MCF 10A (cell line): Measurements from ENCODE around the gene MORN5. TPM values are rescaled to one million over a fixed set of nuclear protein-coding genes. Genes with fewer than 3 reads are reported as not detected.

ENCODE experiments used
- BruUV-seq: library from RNA; stranded (reverse); fragments of 400-500 nt; replicated peaks from 2 replicates; lab custom pipeline; 2021; lab: Mats Ljungman, UMichigan
- CTCF ChIA-PET: fragments of 300-600 bp; sonication (Branson Sonifier 250); formaldehyde crosslinking; extraction: SDS; loops from one replicate; lab custom pipeline; 2021; ENCODE audit warnings: antibody characterized with exemption, inconsistent platforms; lab: Yijun Ruan, JAX
- POLR2A ChIA-PET: fragments of 300-600, 350-650 bp; sonication (Branson Sonifier 250); formaldehyde crosslinking; extraction: SDS; loops from one replicate; lab custom pipeline; 2020; ENCODE audit warnings: antibody characterized with exemption, inconsistent platforms; lab: Yijun Ruan, JAX
- DNase-seq: peaks from one replicate; pipeline ENCODE4 v3.0.0-alpha.2; 2018; ENCODE audit not compliant: unreplicated experiment
- H3K27ac Mint-ChIP-seq: one replicate; pipeline ENCODE4 v1.8.0; 2022; ENCODE audit warnings: mild to moderate bottlenecking, low read depth, mixed read lengths; ENCODE audit not compliant: unreplicated experiment
- H3K27me3 Mint-ChIP-seq: one replicate; pipeline ENCODE4 v1.8.0; 2022; ENCODE audit warnings: mixed read lengths; ENCODE audit not compliant: insufficient read depth, unreplicated experiment
- H3K36me3 Mint-ChIP-seq: one replicate; pipeline ENCODE4 v1.8.0; 2022; ENCODE audit warnings: mild to moderate bottlenecking, moderate library complexity, mixed read lengths; ENCODE audit not compliant: insufficient read depth, unreplicated experiment
- H3K4me1 Mint-ChIP-seq: one replicate; pipeline ENCODE4 v1.8.0; 2022; ENCODE audit warnings: mixed read lengths; ENCODE audit not compliant: insufficient read depth, unreplicated experiment
- H3K4me3 Mint-ChIP-seq: one replicate; pipeline ENCODE4 v1.8.0; 2022; ENCODE audit warnings: mild to moderate bottlenecking, moderate library complexity, mixed read lengths; ENCODE audit not compliant: unreplicated experiment
- H3K9me3 Mint-ChIP-seq: one replicate; pipeline ENCODE4 v1.8.0; 2022; ENCODE audit warnings: mixed read lengths; ENCODE audit not compliant: unreplicated experiment
- CTCF ChIP-seq: fragments of 200-600 bp; IDR thresholded peaks from one replicate; pipeline ENCODE4 v1.8.0; 2022; ENCODE audit warnings: antibody characterized with exemption, mild to moderate bottlenecking; ENCODE audit not compliant: unreplicated experiment
- intact Hi-C: fragments of 100-400 bp; cut with micrococcal nuclease; formaldehyde crosslinking; loops from 2 replicates; pipeline ENCODE4 v1.14.1; 2022
- total RNA-seq: library from RNA; stranded (reverse); gene quantifications from 2 replicates; pipeline ENCODE4 v1.2.3, GENCODE V29; 2022

The MORN5 gene
- total RNA-seq, 1 experiment from 2014 or later, result not detected

- BruUV-seq, result no TSS peak
- CTCF ChIA-PET, result interaction anchor here (1.5 kb wide), 1 partner anchor 70 kb away, joined by 6 read pairs; no protein-coding TSS in a partner anchor
- H3K9me3 Mint-ChIP-seq, result no peaks in the 10 kb centered on the region
- POLR2A ChIA-PET, result no interaction called here
- DNase-seq, result peak; percentile 41
- no peak overlapping the region for H3K27ac Mint-ChIP-seq
- H3K4me1 Mint-ChIP-seq, result no peaks in the 10 kb centered on the region
- H3K36me3 Mint-ChIP-seq, result no peaks in the 10 kb centered on the region
- intact Hi-C loops, result no loop called here
- no peak overlapping the region for H3K4me3 Mint-ChIP-seq
- TF ChIP-seq CTCF, result no peak
- peaks cover 14% of the 10 kb centered on the region for H3K27me3 Mint-ChIP-seq
Measured at GRCh38 chr9:122192914-122193525, 33.3 kb downstream of the MORN5 start.

GRCh38 chr9:122193651-122194050, 33.9 kb downstream of the MORN5 start:
- DNase-seq, result no peak
- Mint-ChIP-seq H3K4me3 (no peak overlapping the region), H3K4me1 (no peaks in the 10 kb centered on the region), H3K27ac (no peak overlapping the region), H3K27me3 (peaks cover 14% of the 10 kb centered on the region), H3K9me3 (no peaks in the 10 kb centered on the region), H3K36me3 (no peaks in the 10 kb centered on the region)
- ChIA-PET CTCF (interaction anchor here (1.5 kb wide), 1 partner anchor 70 kb away, joined by 6 read pairs; no protein-coding TSS in a partner anchor), POLR2A (no interaction called here)
- BruUV-seq, result no TSS peak
- TF ChIP-seq CTCF, result no peak
- intact Hi-C loops, result no loop called here

GRCh38 chr9:122195875-122196274, 36.2 kb downstream of the MORN5 start:
- Mint-ChIP-seq H3K36me3 (no peaks in the 10 kb centered on the region), H3K4me1 (no peaks in the 10 kb centered on the region), H3K27me3 (peaks cover 14% of the 10 kb centered on the region), H3K4me3 (no peak overlapping the region), H3K9me3 (no peaks in the 10 kb centered on the region), H3K27ac (no peak overlapping the region)
- BruUV-seq, result no TSS peak
- intact Hi-C loops, result no loop called here
- TF ChIP-seq CTCF, result no peak
- no peak for DNase-seq
- CTCF ChIA-PET, result interaction anchor here (1.4 kb wide), 1 partner anchor 74 kb away, joined by 5 read pairs; no protein-coding TSS in a partner anchor
- POLR2A ChIA-PET, result no interaction called here

GRCh38 chr9:122197426-122197825, 37.7 kb downstream of the MORN5 start:
- H3K4me3 Mint-ChIP-seq, result no peak overlapping the region
- no peaks in the 10 kb centered on the region for H3K4me1 Mint-ChIP-seq
- no peak for TF ChIP-seq CTCF
- no peak for DNase-seq
- H3K27me3 Mint-ChIP-seq, result peaks cover 14% of the 10 kb centered on the region
- ChIA-PET POLR2A (no interaction called here), CTCF (no interaction called here)
- BruUV-seq, result no TSS peak
- no peaks in the 10 kb centered on the region for H3K9me3 Mint-ChIP-seq
- no peaks in the 10 kb centered on the region for H3K36me3 Mint-ChIP-seq
- H3K27ac Mint-ChIP-seq, result no peak overlapping the region
- intact Hi-C loops, result no loop called here
